BLaER1 (cell line): ENCODE data around the gene GRHL3.

Experiments used
- H3K27ac ChIP-seq: shearing (Covaris generic); formaldehyde crosslinking; 2 replicates; pipeline ENCODE4 v1.8.1; 2022
- H3K27me3 ChIP-seq: shearing (Covaris generic); formaldehyde crosslinking; 2 replicates; pipeline ENCODE4 v1.8.1; 2022
- H3K36me3 ChIP-seq: shearing (Covaris generic); formaldehyde crosslinking; 2 replicates; pipeline ENCODE4 v1.8.1; 2022
- H3K4me1 ChIP-seq: shearing (Covaris generic); formaldehyde crosslinking; 2 replicates; pipeline ENCODE4 v1.8.1; 2022
- H3K4me2 ChIP-seq: shearing (Covaris generic); formaldehyde crosslinking; 2 replicates; pipeline ENCODE4 v1.8.1; 2022
- H3K4me3 ChIP-seq: shearing (Covaris generic); formaldehyde crosslinking; 2 replicates; pipeline ENCODE4 v1.8.1; 2022
- H3K9ac ChIP-seq: shearing (Covaris generic); formaldehyde crosslinking; 2 replicates; pipeline ENCODE4 v1.8.1; 2022
- H3K9me3 ChIP-seq: shearing (Covaris generic); formaldehyde crosslinking; 2 replicates; pipeline ENCODE4 v1.8.1; 2022
- H4K20me1 ChIP-seq: shearing (Covaris generic); formaldehyde crosslinking; 2 replicates; pipeline ENCODE4 v1.8.1; 2022
- Cebpa-rat ChIP-seq: shearing (Covaris generic); IDR thresholded peaks from 2 replicates; pipeline ENCODE4 v1.8.1; 2022

The GRHL3 gene

DNA sequence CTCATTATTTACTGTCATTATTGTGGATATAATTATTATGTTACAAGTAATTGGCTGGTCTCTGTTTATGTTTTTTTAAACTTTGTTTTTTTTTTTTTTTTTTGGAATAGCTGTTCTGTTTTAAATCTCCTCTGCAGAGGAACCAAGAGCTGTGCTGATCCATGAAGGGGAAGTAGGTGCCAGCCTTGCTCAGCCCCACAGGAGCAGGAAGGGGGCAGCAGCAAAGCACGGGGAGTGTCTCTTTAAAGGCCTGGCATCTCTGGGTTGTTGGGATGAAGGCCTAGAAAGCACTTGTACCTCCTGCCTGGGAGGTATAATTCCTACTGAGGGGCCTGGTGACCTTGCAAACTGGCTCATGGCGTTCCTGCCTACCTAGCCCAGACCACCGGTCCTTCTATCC lies 2.5 kb upstream of the GRHL3 start:
- peaks cover 77% of the 10 kb centered on the region for H3K27me3 ChIP-seq
- H3K36me3 ChIP-seq = no peaks in the 10 kb centered on the region
- TF ChIP-seq Cebpa-rat = no peak
- no peak overlapping the region for H3K4me3 ChIP-seq
- H4K20me1 ChIP-seq = peaks cover 68% of the 10 kb centered on the region
- no peak overlapping the region for H3K9ac ChIP-seq
- no peak overlapping the region for H3K27ac ChIP-seq
- H3K9me3 ChIP-seq = no peaks in the 10 kb centered on the region
- no peak overlapping the region for H3K4me2 ChIP-seq
- H3K4me1 ChIP-seq = peaks cover 10% of the 10 kb centered on the region

DNA sequence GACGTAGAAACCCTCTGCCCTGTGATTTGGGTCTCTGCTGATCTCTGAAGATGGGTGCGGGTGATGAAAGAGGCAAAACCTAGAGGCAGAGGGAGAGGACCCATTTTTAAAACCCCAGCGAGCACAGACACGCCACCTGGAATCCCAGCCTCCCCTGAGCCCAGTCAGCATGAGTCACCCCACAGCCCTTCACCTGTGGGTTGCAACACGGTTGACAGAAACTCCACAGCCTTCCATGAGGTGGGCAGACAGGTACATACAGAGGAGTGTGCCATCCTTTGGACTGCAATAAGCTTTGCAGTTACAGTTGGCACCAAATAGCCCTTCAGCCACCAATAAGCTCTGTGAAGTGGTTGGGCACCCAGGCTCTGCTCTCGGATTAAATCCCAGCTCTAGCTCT lies 2.1 kb upstream of the GRHL3 start:
- Histone ChIP-seq H3K4me3 (no peak overlapping the region), H3K4me1 (peaks cover 14% of the 10 kb centered on the region), H3K9me3 (no peaks in the 10 kb centered on the region), H3K36me3 (no peaks in the 10 kb centered on the region), H4K20me1 (peaks cover 72% of the 10 kb centered on the region), H3K27me3 (peaks cover 79% of the 10 kb centered on the region), H3K9ac (no peak overlapping the region), H3K27ac (no peak overlapping the region), H3K4me2 (no peak overlapping the region)
- TF ChIP-seq Cebpa-rat = no peak

DNA sequence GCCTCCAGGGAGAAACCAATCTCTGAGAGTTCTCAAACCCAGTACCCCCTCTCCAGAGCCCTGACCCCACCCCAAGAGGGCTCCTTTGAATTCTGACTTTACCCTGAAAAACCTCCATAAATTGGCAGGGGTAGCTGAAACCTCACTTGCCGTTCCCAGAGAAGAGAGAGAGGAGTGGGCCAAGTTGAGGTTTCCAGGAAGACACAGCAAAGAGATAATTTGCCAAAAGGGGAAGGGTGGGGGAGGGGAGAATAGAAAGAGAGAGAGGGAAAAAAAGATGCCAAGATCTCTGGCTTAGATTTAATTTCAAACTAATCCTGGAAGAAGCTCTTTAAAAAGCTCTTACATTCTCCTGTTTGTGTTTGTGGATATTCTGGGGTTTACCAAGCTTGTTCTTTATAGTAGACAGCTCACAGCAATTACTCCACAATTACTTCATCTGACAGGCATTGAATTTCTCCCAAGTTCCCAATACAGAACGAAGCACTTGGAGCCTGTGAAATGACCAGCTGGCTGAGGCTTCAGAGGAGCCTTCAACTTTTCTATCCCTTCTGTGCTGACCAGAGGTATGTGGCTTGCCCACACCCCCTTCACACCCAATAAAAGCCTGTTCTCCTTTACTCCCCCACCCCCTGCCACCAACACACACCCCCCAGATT lies 1.1 kb upstream of the GRHL3 start:
- Histone ChIP-seq H4K20me1 (peaks cover 82% of the 10 kb centered on the region), H3K4me1 (peaks cover 24% of the 10 kb centered on the region), H3K4me3 (no peak overlapping the region), H3K9me3 (no peaks in the 10 kb centered on the region), H3K4me2 (no peak overlapping the region), H3K27ac (no peak overlapping the region), H3K9ac (no peak overlapping the region), H3K27me3 (peaks cover 83% of the 10 kb centered on the region), H3K36me3 (no peaks in the 10 kb centered on the region)
- TF ChIP-seq Cebpa-rat = no peak

DNA sequence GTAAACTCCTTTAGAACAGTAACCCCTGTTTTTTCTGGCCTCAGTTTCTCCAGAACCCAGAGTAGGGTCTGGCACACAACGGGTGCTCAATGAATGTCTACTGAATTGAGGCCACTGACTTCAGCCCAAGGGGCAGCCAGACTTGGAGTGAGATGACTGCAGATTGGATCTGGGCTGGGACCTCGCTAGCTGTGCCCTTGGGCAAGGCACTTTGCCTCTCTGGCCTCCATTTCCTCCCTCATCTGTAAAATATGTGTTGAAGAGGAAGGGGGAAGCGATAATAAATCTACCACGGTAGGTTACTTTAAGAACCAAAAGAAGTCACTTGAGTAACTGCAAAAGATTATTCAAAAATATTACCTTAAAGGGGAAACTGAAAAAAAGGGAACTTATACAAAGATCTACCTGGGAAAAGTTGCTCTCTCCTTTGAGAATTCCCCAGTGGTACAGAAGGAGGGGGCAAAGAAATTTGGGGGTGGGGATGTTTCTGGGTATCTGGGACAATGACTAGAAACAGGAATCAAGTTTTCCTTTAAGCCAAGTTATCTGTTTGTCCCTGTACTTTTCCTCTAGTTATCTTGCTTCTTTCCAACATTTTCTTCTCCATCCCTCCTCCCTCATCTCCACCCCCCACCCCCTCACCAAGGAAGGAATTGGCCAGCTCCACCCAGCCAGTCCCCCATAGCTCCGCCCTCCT lies 394 bp upstream of the GRHL3 start:
- Histone ChIP-seq H4K20me1 (peaks cover 89% of the 10 kb centered on the region), H3K9ac (no peak overlapping the region)
- TF ChIP-seq Cebpa-rat = no peak

DNA sequence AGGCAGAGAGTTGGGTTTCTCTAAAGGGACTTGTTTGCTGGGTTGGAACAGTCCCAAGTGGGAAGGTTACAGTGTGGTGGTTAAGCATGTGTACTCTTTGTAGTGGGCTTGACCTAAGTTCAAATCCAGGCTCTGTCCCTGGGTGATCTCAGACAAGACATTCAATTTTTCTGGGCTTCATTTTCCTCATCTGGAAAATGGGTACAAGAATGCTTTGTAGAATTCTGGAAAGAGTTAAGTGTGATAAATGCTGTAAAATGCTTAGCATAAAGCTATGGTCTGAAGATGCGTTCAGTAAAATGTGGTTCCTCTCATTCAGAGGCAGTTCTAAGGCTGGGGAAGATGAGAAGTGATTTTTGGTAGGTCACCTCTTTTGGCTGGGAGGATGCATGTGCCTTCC lies 805 bp downstream of the GRHL3 start:
- peaks cover 99% of the 10 kb centered on the region for H3K27me3 ChIP-seq
- peaks cover 99% of the 10 kb centered on the region for H4K20me1 ChIP-seq
- no peak overlapping the region for H3K4me3 ChIP-seq
- H3K27ac ChIP-seq = no peak overlapping the region
- no peak overlapping the region for H3K4me2 ChIP-seq
- H3K9ac ChIP-seq = no peak overlapping the region
- peaks cover 24% of the 10 kb centered on the region for H3K4me1 ChIP-seq
- no peaks in the 10 kb centered on the region for H3K9me3 ChIP-seq
- no peaks in the 10 kb centered on the region for H3K36me3 ChIP-seq
- no peak for TF ChIP-seq Cebpa-rat

More for the DNA sequence above, 394 bp upstream of the GRHL3 start:
- no peaks in the 10 kb centered on the region for H3K36me3 ChIP-seq
- peaks cover 24% of the 10 kb centered on the region for H3K4me1 ChIP-seq
- H3K4me3 ChIP-seq = no peak overlapping the region
- no peak overlapping the region for H3K27ac ChIP-seq
- peaks cover 90% of the 10 kb centered on the region for H3K27me3 ChIP-seq
- H3K4me2 ChIP-seq = no peak overlapping the region
- no peaks in the 10 kb centered on the region for H3K9me3 ChIP-seq

DNA sequence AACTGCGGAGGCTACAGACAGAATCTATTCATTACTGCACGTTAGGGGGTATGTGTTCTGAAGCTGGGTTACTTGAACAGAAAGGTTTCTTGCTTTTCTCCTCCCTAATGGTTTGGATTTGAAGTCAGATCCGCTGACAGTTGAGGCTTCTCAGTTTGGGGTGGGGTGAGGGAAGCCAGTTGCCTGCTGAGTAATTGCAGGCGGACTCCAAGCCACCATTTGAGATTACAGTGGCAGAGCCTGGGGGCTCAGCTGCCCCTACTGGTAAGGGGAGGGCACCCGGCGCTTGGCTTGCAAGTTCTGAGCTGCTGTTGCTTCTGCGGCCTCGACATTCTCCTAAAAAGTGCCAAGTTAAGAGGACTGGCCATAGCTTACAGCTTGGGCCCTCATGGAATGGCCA lies 2.0 kb downstream of the GRHL3 start:
- Histone ChIP-seq H3K9ac (no peak overlapping the region), H3K36me3 (no peaks in the 10 kb centered on the region), H3K4me2 (peak overlapping the region; percentile 89)

DNA sequence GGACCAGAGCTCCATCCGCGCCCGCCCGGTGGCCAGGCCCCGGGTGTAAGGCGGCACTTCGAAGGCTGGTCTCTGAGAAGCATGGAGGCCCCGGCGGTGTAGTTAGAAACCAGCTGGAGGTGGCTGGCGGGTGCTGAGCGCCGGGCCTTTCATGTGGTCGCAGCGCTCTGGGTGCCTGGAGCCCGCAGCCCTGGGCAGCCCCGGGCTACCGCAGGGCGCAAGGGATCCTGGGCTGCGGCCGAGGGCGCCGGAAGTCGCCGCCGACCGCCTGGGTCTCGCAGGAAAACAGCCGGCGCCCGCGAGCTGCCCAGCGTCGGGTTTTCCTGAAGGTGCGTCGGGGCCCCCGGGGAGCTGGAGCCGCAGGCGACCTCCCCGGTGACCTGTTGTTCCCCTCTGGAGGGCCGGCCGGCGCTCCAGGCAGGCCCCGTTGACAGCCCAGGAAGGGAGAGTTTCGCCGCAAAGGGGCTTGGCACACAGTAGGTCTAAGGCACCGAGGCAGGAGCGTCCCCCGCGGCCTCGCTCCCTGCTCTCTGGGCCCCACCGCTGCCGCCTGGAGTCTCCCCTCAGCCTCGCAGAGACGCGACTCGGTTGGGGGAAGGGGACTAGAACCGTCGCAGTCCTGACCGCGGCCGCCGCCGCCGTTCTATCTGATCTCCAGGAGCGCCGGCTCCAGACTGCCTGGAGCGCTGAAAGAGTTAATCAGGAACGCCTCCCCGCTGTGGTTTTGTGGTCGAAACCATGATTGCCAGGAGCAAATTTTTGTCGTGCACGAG lies 2.7 kb downstream of the GRHL3 start:
- H3K9me3 ChIP-seq = no peaks in the 10 kb centered on the region
- peaks cover 99% of the 10 kb centered on the region for H3K27me3 ChIP-seq
- H3K4me2 ChIP-seq = peak overlapping the region; percentile 89
- peaks cover 24% of the 10 kb centered on the region for H3K4me1 ChIP-seq
- H3K36me3 ChIP-seq = no peaks in the 10 kb centered on the region
- no peak overlapping the region for H3K9ac ChIP-seq
- H4K20me1 ChIP-seq = peaks cover 92% of the 10 kb centered on the region
- peak overlapping the region; percentile 54 for H3K4me3 ChIP-seq
- TF ChIP-seq Cebpa-rat = no peak
- no peak overlapping the region for H3K27ac ChIP-seq

More for the DNA sequence above, 2.0 kb downstream of the GRHL3 start:
- Histone ChIP-seq H3K27me3 (peaks cover 99% of the 10 kb centered on the region), H3K27ac (no peak overlapping the region), H3K9me3 (no peaks in the 10 kb centered on the region), H3K4me1 (peaks cover 24% of the 10 kb centered on the region), H4K20me1 (peaks cover 99% of the 10 kb centered on the region), H3K4me3 (peak overlapping the region; percentile 54; the same call in 1 of the 2 replicates)
- TF ChIP-seq Cebpa-rat = no peak

DNA sequence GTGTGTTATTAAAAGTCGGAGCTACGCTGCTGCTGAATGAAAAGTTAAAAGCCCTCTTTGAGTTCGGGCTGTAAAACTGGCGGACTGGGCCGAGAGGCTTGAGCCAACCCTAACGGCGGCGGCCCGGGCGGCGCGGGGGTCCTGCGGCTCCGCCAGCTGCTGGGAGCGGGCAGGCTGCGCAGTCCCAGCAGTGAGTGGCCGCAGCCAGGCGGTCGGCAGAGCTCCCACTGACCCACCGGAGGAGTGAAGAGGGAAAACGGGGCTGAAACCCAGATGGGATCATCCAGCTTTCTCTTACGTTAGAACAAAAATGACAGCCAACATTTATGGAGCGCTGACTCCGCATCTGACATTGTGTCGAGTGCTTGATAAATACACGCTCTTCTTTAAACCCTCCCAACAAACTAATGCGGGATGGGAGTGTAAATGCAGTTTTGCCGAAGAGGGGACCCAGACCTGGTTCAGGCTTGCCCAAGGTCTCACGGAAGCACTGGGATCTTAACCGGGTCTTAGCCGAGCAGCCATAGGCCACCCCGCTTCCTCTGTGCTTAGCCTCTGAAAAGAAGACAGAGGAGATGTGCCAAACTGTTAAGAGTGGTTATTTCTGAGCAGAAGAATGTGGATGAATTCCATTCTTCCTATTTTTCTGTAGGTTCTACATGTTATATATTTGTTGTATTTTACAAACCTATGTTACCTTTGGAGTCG lies 3.5 kb downstream of the GRHL3 start:
- Histone ChIP-seq H3K27ac (no peak overlapping the region), H3K36me3 (no peaks in the 10 kb centered on the region), H3K9ac (no peak overlapping the region), H3K9me3 (no peaks in the 10 kb centered on the region), H3K4me3 (peak overlapping the region; percentile 54), H4K20me1 (peaks cover 88% of the 10 kb centered on the region), H3K4me1 (peaks cover 24% of the 10 kb centered on the region), H3K4me2 (peak overlapping the region; percentile 89), H3K27me3 (peaks cover 99% of the 10 kb centered on the region)
- no peak for TF ChIP-seq Cebpa-rat

DNA sequence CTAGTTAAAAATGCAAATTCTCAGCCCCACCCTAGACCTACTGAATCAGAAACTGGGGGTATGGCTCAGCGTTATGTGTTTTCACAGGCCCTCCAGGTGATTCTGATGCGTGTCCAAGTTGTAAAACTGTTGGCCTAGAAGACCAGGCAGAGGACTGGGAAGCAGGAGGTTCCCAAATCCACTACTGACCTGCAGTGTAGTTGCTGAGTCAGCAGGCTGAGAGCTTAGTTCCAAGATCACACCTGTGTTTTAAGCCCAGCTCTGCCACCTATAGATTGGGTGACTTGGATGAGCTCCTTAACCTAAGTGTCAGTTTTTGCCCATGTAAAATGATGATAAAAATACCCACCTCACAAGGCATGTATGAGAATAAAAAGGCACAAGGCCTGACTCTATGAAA lies 4.1 kb downstream of the GRHL3 start:
- H3K4me2 ChIP-seq = no peak overlapping the region
- no peak overlapping the region for H3K27ac ChIP-seq
- no peak overlapping the region for H3K4me3 ChIP-seq
- TF ChIP-seq Cebpa-rat = no peak
- H3K36me3 ChIP-seq = no peaks in the 10 kb centered on the region
- H3K27me3 ChIP-seq = peaks cover 99% of the 10 kb centered on the region
- no peak overlapping the region for H3K9ac ChIP-seq
- peaks cover 88% of the 10 kb centered on the region for H4K20me1 ChIP-seq
- no peaks in the 10 kb centered on the region for H3K9me3 ChIP-seq
- H3K4me1 ChIP-seq = peaks cover 24% of the 10 kb centered on the region
